RWPE1 (cell line): ENCODE measurements around the gene SCRN1.

Source experiments
- CTCF ChIA-PET: fragments of 350-600 bp; sonication (Branson Sonifier 250); formaldehyde crosslinking; extraction: SDS; loops from one replicate; lab custom pipeline; 2021; lab: Yijun Ruan, JAX
- POLR2A ChIA-PET: fragments of 400-600 bp; formaldehyde crosslinking; extraction: SDS; loops from one replicate; lab custom pipeline; 2020; ENCODE audit warnings: antibody characterized with exemption; ENCODE audit not compliant: low non-redundant PET; lab: Yijun Ruan, JAX
- DNase-seq: peaks from one replicate; pipeline ENCODE4 v3.0.0; 2012; ENCODE audit warnings: low spot score
- H3K27ac ChIP-seq: fragments of 450-650 bp; 2 replicates; pipeline ENCODE4 v1.5.1; 2017
- TF ChIP-seq, protein P1 (sequence below): fragments of 450-650 bp; conservative IDR thresholded peaks from 2 replicates; pipeline ENCODE4 v1.5.1; 2017; ENCODE audit warnings: low read depth, mild to moderate bottlenecking

The SCRN1 gene

GRCh38 chr7:30026229-30027064 lies 36.8 kb upstream of the SCRN1 start, which contains the start of gene FKBP14:
Gene FKBP14, minus strand, starts transcription at chr7:30026702. Its CDS starts 194 bp downstream, at chr7:30026508.
- peak; percentile 99 for DNase-seq
- CTCF ChIA-PET = no interaction called here
- TF ChIP-seq, protein P1, sequence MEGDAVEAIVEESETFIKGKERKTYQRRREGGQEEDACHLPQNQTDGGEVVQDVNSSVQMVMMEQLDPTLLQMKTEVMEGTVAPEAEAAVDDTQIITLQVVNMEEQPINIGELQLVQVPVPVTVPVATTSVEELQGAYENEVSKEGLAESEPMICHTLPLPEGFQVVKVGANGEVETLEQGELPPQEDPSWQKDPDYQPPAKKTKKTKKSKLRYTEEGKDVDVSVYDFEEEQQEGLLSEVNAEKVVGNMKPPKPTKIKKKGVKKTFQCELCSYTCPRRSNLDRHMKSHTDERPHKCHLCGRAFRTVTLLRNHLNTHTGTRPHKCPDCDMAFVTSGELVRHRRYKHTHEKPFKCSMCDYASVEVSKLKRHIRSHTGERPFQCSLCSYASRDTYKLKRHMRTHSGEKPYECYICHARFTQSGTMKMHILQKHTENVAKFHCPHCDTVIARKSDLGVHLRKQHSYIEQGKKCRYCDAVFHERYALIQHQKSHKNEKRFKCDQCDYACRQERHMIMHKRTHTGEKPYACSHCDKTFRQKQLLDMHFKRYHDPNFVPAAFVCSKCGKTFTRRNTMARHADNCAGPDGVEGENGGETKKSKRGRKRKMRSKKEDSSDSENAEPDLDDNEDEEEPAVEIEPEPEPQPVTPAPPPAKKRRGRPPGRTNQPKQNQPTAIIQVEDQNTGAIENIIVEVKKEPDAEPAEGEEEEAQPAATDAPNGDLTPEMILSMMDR = no peak
- POLR2A ChIA-PET = no interaction called here
- peak within 1 kb of the TSS; percentile 84 for H3K27ac ChIP-seq

DNA sequence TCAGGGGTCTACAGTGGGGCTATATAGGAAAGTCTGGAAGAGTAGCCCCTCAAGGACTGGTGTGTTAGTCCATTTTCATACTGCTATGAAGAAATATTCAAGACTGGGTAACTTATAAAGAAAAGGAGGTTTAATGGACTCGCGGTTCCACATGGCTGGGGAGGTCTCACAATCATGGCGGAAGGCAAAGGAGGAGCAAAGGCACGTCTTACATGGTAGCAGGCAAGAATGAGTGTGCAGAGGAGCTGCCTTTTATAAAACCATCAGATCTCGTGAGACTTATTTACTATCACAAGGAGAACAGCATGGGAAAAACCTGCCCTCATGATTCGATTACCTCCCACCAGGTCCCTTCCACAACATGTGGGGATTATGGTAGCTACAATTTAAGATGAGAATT lies 33.9 kb upstream of the SCRN1 start:
- H3K27ac ChIP-seq = no peak overlapping the region
- DNase-seq = no peak
- TF ChIP-seq, protein P1 = no peak
- ChIA-PET CTCF (no interaction called here), POLR2A (no interaction called here)

DNA sequence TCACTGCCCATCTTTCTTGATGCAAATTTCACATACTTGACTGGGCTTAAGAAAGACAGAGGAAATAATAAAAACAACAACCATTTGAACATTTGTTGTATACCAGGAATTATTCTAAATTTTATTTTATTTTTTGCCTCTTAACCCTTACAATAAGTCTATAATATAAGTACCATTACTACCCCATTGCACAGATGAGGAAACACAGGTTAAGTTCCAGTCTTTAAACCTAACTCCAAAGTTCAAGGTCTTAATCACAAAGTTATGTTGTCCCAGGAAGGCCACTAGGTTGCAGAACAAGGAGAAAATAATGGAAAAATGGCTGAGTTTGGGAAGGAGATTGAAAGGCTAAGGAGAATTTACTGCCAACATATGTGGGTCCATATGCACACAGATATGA lies 33.4 kb upstream of the SCRN1 start:
- CTCF ChIA-PET = interaction anchor here (0.7 kb wide), 1 partner anchor 99 kb away, joined by 4 read pairs; no protein-coding TSS in a partner anchor
- TF ChIP-seq, protein P1 = no peak
- POLR2A ChIA-PET = no interaction called here
- no peak for DNase-seq
- no peak overlapping the region for H3K27ac ChIP-seq

DNA sequence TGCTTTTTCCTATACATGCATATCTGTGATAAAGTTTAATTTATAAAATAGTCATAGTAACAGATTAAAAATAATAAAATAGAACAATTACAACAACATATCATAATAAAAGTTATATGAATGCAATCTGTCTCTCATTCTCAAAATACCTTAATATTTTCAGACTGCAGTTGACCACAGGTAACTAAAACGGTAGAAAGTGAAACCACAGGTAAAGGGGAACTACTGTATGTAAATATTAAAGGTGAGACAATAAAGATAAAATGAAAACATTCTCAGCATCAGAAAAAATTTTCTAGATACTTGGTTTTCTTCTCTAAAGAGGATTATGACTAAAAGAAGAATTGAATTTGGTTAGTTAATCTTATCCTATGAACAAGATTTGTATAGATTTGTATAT lies 30.9 kb upstream of the SCRN1 start:
- TF ChIP-seq, protein P1 = no peak

DNA sequence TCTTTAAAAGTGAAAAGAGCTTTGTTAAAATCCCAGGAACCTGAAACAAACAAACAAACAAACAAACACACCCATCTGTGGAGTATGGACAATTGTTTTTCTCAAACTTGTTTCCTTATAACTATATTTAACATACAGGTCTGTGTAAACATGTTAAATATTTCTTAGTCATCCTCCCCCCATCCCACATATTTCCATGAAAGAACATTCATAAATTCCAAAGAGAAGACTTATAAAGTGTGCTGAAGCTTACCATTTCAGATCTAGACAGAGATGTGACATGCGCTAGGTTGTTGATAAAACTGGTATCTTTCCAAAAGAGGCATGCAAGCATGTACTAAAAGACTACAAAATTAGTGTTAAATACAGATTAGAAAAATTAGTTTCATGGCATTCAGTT lies 30.4 kb upstream of the SCRN1 start:
- no peak for DNase-seq
- TF ChIP-seq, protein P1 = no peak
- ChIA-PET CTCF (interaction anchor here (0.5 to 0.9 kb wide), 3 partner anchors 14 to 99 kb away, joined by 3 to 6 read pairs (median 3); no protein-coding TSS in a partner anchor), POLR2A (no interaction called here)
- no peak overlapping the region for H3K27ac ChIP-seq

More for the DNA sequence above, 30.9 kb upstream of the SCRN1 start:
- ChIA-PET POLR2A (no interaction called here), CTCF (no interaction called here)
- no peak for DNase-seq
- H3K27ac ChIP-seq = no peak overlapping the region

DNA sequence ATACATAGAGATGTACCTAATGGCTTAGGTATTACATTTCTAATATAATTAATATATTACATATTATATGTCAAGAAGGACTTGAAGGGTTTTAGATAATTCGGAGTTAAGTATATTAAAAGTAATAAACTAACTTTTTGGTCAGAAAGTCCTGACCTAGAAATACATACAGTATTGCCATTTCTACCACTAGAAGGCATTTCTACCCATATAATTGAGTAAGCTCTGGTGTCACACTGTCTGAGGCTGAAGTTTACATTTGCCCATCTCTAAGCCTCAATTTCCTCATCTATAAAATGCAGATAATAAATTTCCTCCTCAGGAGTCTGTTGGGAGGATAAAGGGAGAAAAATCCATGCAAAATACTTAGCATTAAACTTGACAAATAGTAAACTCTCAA lies 29.8 kb upstream of the SCRN1 start:
- no peak overlapping the region for H3K27ac ChIP-seq
- ChIA-PET CTCF (interaction anchor here (0.5 to 0.9 kb wide), 3 partner anchors 13 to 98 kb away, joined by 3 to 6 read pairs (median 3); no protein-coding TSS in a partner anchor), POLR2A (no interaction called here)
- TF ChIP-seq, protein P1 = peak; percentile 23; the same call in 1 of the 2 replicates
- no peak for DNase-seq
